GM23338 (cell line): ENCODE results near the gene YPEL1. TPM values are rescaled to one million over a fixed set of nuclear protein-coding genes. Genes with fewer than 3 reads are reported as not detected.

Experiments
- ATAC-seq: fragments of 200-7000 bp; cut with Tn5 transposase; 3 replicates; pipeline ENCODE4 v1.9.1; 2020
- DNase-seq: peaks from one replicate; pipeline ENCODE4 v3.0.0-alpha.2; 2015; ENCODE audit warnings: low spot score
- H2AFZ ChIP-seq: fragments of 200-600 bp; sonication (generic); 2 replicates; pipeline ENCODE4 v1.8.0; 2016; ENCODE audit warnings: antibody characterized with exemption, mild to moderate bottlenecking, moderate library complexity
- H3F3A ChIP-seq: fragments of 200-600 bp; sonication (generic); replicated peaks from 2 replicates; pipeline ENCODE4 v1.8.0; 2017; ENCODE audit warnings: antibody characterized with exemption, mixed run types, low read depth
- H3K27ac ChIP-seq: fragments of 200-600 bp; sonication (generic); 2 replicates; pipeline ENCODE4 v1.6.1; 2016; ENCODE audit warnings: low read depth
- H3K27me3 ChIP-seq: fragments of 200-600 bp; sonication (generic); 2 replicates; pipeline ENCODE4 v1.8.0; 2016; ENCODE audit warnings: mild to moderate bottlenecking, mixed run types, moderate library complexity; ENCODE audit not compliant: insufficient read depth
- H3K36me3 ChIP-seq: fragments of 200-600 bp; sonication (generic); 2 replicates; pipeline ENCODE4 v1.8.0; 2016; ENCODE audit warnings: mild to moderate bottlenecking; ENCODE audit not compliant: insufficient read depth
- H3K4me1 ChIP-seq: fragments of 200-600 bp; sonication (generic); 2 replicates; pipeline ENCODE4 v1.8.0; 2016; ENCODE audit warnings: mild to moderate bottlenecking, moderate library complexity; ENCODE audit not compliant: insufficient read depth
- H3K4me2 ChIP-seq: fragments of 200-600 bp; sonication (generic); 2 replicates; pipeline ENCODE4 v1.7.1; 2017; ENCODE audit warnings: mixed run types
- H3K4me3 ChIP-seq: fragments of 200-600 bp; sonication (generic); 2 replicates; pipeline ENCODE4 v1.6.1; 2016; ENCODE audit warnings: mixed run types
- H3K79me2 ChIP-seq: fragments of 200-600 bp; sonication (generic); replicated peaks from 2 replicates; pipeline ENCODE4 v1.8.0; 2017; ENCODE audit warnings: mild to moderate bottlenecking; ENCODE audit not compliant: insufficient read depth
- H3K9me2 ChIP-seq: fragments of 200-600 bp; sonication (generic); 2 replicates; pipeline ENCODE4 v1.8.0; 2017; ENCODE audit not compliant: insufficient read depth
- H4K20me1 ChIP-seq: fragments of 200-600 bp; sonication (generic); replicated peaks from 2 replicates; pipeline ENCODE4 v1.8.0; 2017; ENCODE audit warnings: mild to moderate bottlenecking; ENCODE audit not compliant: insufficient read depth
- H3K27ac Mint-ChIP-seq: 2 replicates; pipeline ENCODE4 v1.8.0; 2020; ENCODE audit warnings: inconsistent platforms, mild to moderate bottlenecking, moderate library complexity, mixed read lengths
- H3K27me3 Mint-ChIP-seq: 3 replicates; pipeline ENCODE4 v1.8.0; 2022; ENCODE audit warnings: low read depth, mild to moderate bottlenecking, moderate library complexity, mixed read lengths, inconsistent platforms; ENCODE audit not compliant: insufficient read depth, poor library complexity
- H3K36me3 Mint-ChIP-seq: 3 replicates; pipeline ENCODE4 v1.8.0; 2021; ENCODE audit warnings: low read depth, mild to moderate bottlenecking, inconsistent platforms, moderate library complexity, mixed read lengths
- H3K4me1 Mint-ChIP-seq: 3 replicates; pipeline ENCODE4 v1.8.0; 2020; ENCODE audit warnings: mild to moderate bottlenecking, inconsistent platforms, mixed read lengths
- H3K4me3 Mint-ChIP-seq: 3 replicates; pipeline ENCODE4 v1.8.0; 2021; ENCODE audit warnings: moderate library complexity, mild to moderate bottlenecking, inconsistent platforms, mixed read lengths
- H3K9me3 Mint-ChIP-seq: 3 replicates; pipeline ENCODE4 v1.8.0; 2020; ENCODE audit warnings: moderate library complexity, mild to moderate bottlenecking, inconsistent platforms, mixed read lengths
- CREB1 ChIP-seq: fragments of 250-450 bp; sonication (Bioruptor Pico); IDR thresholded peaks from 2 replicates; pipeline ENCODE4 v1.5.0; 2020; ENCODE audit warnings: low read depth, mild to moderate bottlenecking, moderate library complexity
- EZH2 ChIP-seq: fragments of 200-600 bp; sonication (generic); IDR thresholded peaks from one replicate; pipeline ENCODE4 v1.8.0; 2017; ENCODE audit warnings: antibody characterized with exemption, mild to moderate bottlenecking, low read depth; ENCODE audit not compliant: unreplicated experiment
- EZH2phosphoT487 ChIP-seq: fragments of 200-600 bp; sonication (generic); IDR thresholded peaks from one replicate; pipeline ENCODE4 v1.8.1; 2018; ENCODE audit warnings: antibody characterized with exemption; ENCODE audit not compliant: unreplicated experiment
- JUNB ChIP-seq: IDR thresholded peaks from one replicate; pipeline ENCODE4 v1.6.1; 2016; ENCODE audit warnings: antibody characterized with exemption; ENCODE audit not compliant: unreplicated experiment
- NANOG ChIP-seq: IDR thresholded peaks from 2 replicates; pipeline ENCODE4 v1.6.1; 2016; ENCODE audit warnings: antibody characterized with exemption, borderline replicate concordance
- POLR2AphosphoS5 ChIP-seq: IDR thresholded peaks from 2 replicates; pipeline ENCODE4 v1.6.1; 2016; ENCODE audit warnings: antibody characterized with exemption, low read depth
- STAT1 ChIP-seq: IDR thresholded peaks from one replicate; pipeline ENCODE4 v1.6.1; 2016; ENCODE audit warnings: antibody characterized with exemption; ENCODE audit not compliant: unreplicated experiment
- ZNF114 ChIP-seq: fragments of 250-450 bp; sonication (Bioruptor Pico); IDR thresholded peaks from 2 replicates; pipeline ENCODE4 v1.5.0; 2020; ENCODE audit warnings: mild to moderate bottlenecking, moderate library complexity
- ZNF331 ChIP-seq: fragments of 250-450 bp; sonication (Bioruptor Pico); IDR thresholded peaks from 2 replicates; pipeline ENCODE4 v1.5.0; 2020; ENCODE audit warnings: low read depth, mild to moderate bottlenecking, moderate library complexity
- polyA plus RNA-seq: library from polyadenylated mRNA; unstranded; fragments of >200 nt; fragmentation: Nextera tagmentation; extraction: Ambion mirVana; gene quantifications from 2 replicates; pipeline ENCODE4 v1.2.1, GENCODE V29; 2016
- total RNA-seq: library from RNA; depleted of rRNA; stranded (reverse); fragments of >200 nt; shearing (Covaris generic); gene quantifications from 2 replicates; pipeline ENCODE4 v1.2.3, GENCODE V29; 2014
- TF ChIP-seq, protein P1 (sequence below): IDR thresholded peaks from 2 replicates; pipeline ENCODE4 v1.6.1; 2016; ENCODE audit warnings: antibody characterized with exemption
- TF ChIP-seq, protein P2 (sequence below), 2 experiments: fragments of 200-600 bp in 1 of 2; sonication (generic) in 1 of 2; conservative IDR thresholded peaks; 2 replicates each; pipeline versions ENCODE4 v1.5.1 to v1.6.1; 2016 to 2017; ENCODE audit warnings: antibody characterized with exemption in 2 of 2, low read depth in 2 of 2, mild to moderate bottlenecking in 2 of 2, moderate library complexity in 1 of 2
- TF ChIP-seq, protein P3 (sequence below): IDR thresholded peaks from one replicate; pipeline ENCODE4 v1.6.1; 2018; ENCODE audit warnings: antibody characterized with exemption; ENCODE audit not compliant: unreplicated experiment
- TF ChIP-seq, protein P4 (sequence below): fragments of 250-450 bp; sonication (Bioruptor Pico); IDR thresholded peaks from 2 replicates; pipeline ENCODE4 v1.5.0; 2020; ENCODE audit warnings: mild to moderate bottlenecking, moderate library complexity

The YPEL1 gene
- total and polyA plus RNA-seq, 2 experiments from 2014 or later, result 4.4 to 6.0 TPM

DNA sequence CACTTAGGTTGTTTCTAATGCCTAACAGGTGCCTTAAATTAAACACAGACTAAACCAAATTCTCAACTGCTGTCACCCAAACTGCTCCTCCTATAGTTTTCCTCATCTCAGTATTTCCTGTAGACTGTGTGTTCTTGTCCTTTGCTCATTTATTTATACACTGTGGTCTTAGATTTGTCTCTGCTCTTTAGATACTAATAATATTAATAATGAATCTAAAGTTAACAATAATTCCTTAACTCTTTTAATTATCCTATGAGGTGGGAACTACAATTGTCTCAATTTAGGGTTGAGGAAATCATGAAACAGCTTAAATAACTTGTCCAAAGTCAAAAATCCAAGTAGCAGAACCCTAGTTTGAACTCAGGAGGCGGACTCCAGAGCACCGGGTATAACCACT lies 43.9 kb upstream of the YPEL1 start (continued):
- no peak for TF ChIP-seq EZH2phosphoT487
- no peak for TF ChIP-seq EZH2
- no peak for TF ChIP-seq ZNF114
- TF ChIP-seq STAT1, result no peak
- TF ChIP-seq NANOG, result no peak

DNA sequence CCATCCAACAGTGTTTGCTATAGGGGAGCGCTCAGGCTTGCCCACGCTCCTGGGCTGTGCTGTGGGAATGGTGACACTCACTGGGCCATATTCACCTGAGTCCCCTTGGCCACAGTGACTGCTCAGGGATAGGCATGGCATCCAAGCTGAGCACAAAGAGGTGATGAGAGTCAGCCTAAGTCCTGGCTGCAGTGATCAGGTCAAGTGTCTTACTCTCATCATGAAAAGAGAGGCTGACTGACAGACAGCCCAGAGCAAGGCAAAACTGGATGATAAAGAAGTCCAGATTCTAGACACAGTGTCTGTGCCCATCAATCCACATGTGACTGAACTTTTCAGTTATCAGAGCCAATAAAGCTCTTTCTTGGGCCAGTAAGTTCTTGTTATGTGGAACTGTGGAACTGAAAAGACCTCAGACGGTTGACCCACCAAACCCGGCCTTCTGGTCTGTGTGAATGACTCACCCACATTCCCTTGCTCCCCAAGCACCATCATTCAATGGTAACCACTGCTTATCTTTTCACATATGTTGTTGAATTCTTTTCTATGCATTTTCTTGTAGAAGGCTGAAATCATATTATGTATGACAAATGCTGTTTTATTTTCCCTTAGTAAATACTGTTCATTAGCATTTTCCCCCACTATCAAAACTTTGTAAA lies 43.2 kb upstream of the YPEL1 start:
- H3K4me1 Mint-ChIP-seq, result no peaks in the 10 kb centered on the region
- no peak overlapping the region for H2AFZ ChIP-seq
- no peak for TF ChIP-seq POLR2AphosphoS5
- no peak for TF ChIP-seq ZNF114
- TF ChIP-seq CREB1 (CRISPR knock-in tag), result no peak
- TF ChIP-seq, protein P1, sequence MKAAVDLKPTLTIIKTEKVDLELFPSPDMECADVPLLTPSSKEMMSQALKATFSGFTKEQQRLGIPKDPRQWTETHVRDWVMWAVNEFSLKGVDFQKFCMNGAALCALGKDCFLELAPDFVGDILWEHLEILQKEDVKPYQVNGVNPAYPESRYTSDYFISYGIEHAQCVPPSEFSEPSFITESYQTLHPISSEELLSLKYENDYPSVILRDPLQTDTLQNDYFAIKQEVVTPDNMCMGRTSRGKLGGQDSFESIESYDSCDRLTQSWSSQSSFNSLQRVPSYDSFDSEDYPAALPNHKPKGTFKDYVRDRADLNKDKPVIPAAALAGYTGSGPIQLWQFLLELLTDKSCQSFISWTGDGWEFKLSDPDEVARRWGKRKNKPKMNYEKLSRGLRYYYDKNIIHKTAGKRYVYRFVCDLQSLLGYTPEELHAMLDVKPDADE, result no peak
- TF ChIP-seq EZH2phosphoT487, result no peak
- TF ChIP-seq ZNF331 (CRISPR knock-in tag), result no peak
- TF ChIP-seq, protein P2, sequence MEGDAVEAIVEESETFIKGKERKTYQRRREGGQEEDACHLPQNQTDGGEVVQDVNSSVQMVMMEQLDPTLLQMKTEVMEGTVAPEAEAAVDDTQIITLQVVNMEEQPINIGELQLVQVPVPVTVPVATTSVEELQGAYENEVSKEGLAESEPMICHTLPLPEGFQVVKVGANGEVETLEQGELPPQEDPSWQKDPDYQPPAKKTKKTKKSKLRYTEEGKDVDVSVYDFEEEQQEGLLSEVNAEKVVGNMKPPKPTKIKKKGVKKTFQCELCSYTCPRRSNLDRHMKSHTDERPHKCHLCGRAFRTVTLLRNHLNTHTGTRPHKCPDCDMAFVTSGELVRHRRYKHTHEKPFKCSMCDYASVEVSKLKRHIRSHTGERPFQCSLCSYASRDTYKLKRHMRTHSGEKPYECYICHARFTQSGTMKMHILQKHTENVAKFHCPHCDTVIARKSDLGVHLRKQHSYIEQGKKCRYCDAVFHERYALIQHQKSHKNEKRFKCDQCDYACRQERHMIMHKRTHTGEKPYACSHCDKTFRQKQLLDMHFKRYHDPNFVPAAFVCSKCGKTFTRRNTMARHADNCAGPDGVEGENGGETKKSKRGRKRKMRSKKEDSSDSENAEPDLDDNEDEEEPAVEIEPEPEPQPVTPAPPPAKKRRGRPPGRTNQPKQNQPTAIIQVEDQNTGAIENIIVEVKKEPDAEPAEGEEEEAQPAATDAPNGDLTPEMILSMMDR (conservative IDR thresholded peaks at IDR 0.05; ENCODE audit: low read depth in 2 of 2), result no peak
- no peak for TF ChIP-seq NANOG
- TF ChIP-seq, protein P3, sequence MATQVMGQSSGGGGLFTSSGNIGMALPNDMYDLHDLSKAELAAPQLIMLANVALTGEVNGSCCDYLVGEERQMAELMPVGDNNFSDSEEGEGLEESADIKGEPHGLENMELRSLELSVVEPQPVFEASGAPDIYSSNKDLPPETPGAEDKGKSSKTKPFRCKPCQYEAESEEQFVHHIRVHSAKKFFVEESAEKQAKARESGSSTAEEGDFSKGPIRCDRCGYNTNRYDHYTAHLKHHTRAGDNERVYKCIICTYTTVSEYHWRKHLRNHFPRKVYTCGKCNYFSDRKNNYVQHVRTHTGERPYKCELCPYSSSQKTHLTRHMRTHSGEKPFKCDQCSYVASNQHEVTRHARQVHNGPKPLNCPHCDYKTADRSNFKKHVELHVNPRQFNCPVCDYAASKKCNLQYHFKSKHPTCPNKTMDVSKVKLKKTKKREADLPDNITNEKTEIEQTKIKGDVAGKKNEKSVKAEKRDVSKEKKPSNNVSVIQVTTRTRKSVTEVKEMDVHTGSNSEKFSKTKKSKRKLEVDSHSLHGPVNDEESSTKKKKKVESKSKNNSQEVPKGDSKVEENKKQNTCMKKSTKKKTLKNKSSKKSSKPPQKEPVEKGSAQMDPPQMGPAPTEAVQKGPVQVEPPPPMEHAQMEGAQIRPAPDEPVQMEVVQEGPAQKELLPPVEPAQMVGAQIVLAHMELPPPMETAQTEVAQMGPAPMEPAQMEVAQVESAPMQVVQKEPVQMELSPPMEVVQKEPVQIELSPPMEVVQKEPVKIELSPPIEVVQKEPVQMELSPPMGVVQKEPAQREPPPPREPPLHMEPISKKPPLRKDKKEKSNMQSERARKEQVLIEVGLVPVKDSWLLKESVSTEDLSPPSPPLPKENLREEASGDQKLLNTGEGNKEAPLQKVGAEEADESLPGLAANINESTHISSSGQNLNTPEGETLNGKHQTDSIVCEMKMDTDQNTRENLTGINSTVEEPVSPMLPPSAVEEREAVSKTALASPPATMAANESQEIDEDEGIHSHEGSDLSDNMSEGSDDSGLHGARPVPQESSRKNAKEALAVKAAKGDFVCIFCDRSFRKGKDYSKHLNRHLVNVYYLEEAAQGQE, result no peak
- TF ChIP-seq JUNB, result no peak
- TF ChIP-seq, protein P4, sequence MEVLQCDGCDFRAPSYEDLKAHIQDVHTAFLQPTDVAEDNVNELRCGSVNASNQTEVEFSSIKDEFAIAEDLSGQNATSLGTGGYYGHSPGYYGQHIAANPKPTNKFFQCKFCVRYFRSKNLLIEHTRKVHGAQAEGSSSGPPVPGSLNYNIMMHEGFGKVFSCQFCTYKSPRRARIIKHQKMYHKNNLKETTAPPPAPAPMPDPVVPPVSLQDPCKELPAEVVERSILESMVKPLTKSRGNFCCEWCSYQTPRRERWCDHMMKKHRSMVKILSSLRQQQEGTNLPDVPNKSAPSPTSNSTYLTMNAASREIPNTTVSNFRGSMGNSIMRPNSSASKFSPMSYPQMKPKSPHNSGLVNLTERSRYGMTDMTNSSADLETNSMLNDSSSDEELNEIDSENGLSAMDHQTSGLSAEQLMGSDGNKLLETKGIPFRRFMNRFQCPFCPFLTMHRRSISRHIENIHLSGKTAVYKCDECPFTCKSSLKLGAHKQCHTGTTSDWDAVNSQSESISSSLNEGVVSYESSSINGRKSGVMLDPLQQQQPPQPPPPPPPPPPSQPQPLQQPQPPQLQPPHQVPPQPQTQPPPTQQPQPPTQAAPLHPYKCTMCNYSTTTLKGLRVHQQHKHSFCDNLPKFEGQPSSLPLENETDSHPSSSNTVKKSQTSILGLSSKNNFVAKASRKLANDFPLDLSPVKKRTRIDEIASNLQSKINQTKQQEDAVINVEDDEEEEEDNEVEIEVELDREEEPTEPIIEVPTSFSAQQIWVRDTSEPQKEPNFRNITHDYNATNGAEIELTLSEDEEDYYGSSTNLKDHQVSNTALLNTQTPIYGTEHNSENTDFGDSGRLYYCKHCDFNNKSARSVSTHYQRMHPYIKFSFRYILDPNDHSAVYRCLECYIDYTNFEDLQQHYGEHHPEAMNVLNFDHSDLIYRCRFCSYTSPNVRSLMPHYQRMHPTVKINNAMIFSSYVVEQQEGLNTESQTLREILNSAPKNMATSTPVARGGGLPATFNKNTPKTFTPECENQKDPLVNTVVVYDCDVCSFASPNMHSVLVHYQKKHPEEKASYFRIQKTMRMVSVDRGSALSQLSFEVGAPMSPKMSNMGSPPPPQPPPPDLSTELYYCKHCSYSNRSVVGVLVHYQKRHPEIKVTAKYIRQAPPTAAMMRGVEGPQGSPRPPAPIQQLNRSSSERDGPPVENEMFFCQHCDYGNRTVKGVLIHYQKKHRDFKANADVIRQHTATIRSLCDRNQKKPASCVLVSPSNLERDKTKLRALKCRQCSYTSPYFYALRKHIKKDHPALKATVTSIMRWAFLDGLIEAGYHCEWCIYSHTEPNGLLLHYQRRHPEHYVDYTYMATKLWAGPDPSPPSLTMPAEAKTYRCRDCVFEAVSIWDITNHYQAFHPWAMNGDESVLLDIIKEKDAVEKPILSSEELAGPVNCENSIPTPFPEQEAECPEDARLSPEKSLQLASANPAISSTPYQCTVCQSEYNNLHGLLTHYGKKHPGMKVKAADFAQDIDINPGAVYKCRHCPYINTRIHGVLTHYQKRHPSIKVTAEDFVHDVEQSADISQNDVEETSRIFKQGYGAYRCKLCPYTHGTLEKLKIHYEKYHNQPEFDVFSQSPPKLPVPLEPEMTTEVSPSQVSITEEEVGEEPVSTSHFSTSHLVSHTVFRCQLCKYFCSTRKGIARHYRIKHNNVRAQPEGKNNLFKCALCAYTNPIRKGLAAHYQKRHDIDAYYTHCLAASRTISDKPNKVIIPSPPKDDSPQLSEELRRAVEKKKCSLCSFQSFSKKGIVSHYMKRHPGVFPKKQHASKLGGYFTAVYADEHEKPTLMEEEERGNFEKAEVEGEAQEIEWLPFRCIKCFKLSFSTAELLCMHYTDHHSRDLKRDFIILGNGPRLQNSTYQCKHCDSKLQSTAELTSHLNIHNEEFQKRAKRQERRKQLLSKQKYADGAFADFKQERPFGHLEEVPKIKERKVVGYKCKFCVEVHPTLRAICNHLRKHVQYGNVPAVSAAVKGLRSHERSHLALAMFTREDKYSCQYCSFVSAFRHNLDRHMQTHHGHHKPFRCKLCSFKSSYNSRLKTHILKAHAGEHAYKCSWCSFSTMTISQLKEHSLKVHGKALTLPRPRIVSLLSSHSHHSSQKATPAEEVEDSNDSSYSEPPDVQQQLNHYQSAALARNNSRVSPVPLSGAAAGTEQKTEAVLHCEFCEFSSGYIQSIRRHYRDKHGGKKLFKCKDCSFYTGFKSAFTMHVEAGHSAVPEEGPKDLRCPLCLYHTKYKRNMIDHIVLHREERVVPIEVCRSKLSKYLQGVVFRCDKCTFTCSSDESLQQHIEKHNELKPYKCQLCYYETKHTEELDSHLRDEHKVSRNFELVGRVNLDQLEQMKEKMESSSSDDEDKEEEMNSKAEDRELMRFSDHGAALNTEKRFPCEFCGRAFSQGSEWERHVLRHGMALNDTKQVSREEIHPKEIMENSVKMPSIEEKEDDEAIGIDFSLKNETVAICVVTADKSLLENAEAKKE, result no peak
- TF ChIP-seq EZH2, result no peak

More for the DNA sequence above, 43.2 kb upstream of the YPEL1 start:
- Histone ChIP-seq H4K20me1 (peaks cover 19% of the 10 kb centered on the region), H3K9me2 (no peaks in the 10 kb centered on the region), H3K79me2 (no peaks in the 10 kb centered on the region), H3K4me3 (no peak overlapping the region), H3K36me3 (no peaks in the 10 kb centered on the region), H3K27ac (no peak overlapping the region), H3K27me3 (no peaks in the 10 kb centered on the region), H3K4me1 (no peaks in the 10 kb centered on the region), H3K4me2 (no peak overlapping the region), H3F3A (no peaks in the 10 kb centered on the region)
- Mint-ChIP-seq H3K4me3 (no peak overlapping the region), H3K9me3 (no peaks in the 10 kb centered on the region), H3K36me3 (peaks cover 21% of the 10 kb centered on the region), H3K27me3 (peaks cover 4% of the 10 kb centered on the region), H3K27ac (no peak overlapping the region)
- ATAC-seq, result no peak
- DNase-seq, result no peak
